GM12874 (cell line): ENCODE results near the gene MRPS16.

Source experiments
- TF ChIP-seq, protein P1 (sequence below): IDR thresholded peaks from 2 replicates; pipeline ENCODE4 v1.5.1; 2011; ENCODE audit warnings: low read depth, mild to moderate bottlenecking, control low read depth, low read length, moderate library complexity; ENCODE audit not compliant: insufficient read depth

MRPS16 gene

DNA sequence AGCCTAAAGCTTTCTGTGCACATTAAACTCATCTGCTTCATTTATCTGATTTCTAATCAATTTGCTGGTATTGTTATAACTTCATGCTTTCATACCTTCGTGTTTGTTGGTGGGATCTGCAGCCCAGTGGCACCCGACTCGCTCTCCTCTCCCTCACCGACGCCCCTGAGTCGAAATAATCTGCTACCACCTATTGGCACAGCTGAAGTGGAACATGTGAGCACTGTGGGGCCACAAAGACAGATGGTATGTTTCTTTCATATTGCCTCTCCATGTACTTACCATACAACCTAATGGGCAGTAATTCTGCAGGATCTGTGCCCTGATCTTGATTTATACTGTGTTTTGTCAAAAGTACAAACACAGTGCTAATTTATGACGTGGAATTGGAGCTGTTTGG is 17.7 kb downstream of the MRPS16 start:
- TF ChIP-seq, protein P1, sequence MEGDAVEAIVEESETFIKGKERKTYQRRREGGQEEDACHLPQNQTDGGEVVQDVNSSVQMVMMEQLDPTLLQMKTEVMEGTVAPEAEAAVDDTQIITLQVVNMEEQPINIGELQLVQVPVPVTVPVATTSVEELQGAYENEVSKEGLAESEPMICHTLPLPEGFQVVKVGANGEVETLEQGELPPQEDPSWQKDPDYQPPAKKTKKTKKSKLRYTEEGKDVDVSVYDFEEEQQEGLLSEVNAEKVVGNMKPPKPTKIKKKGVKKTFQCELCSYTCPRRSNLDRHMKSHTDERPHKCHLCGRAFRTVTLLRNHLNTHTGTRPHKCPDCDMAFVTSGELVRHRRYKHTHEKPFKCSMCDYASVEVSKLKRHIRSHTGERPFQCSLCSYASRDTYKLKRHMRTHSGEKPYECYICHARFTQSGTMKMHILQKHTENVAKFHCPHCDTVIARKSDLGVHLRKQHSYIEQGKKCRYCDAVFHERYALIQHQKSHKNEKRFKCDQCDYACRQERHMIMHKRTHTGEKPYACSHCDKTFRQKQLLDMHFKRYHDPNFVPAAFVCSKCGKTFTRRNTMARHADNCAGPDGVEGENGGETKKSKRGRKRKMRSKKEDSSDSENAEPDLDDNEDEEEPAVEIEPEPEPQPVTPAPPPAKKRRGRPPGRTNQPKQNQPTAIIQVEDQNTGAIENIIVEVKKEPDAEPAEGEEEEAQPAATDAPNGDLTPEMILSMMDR, result no peak

DNA sequence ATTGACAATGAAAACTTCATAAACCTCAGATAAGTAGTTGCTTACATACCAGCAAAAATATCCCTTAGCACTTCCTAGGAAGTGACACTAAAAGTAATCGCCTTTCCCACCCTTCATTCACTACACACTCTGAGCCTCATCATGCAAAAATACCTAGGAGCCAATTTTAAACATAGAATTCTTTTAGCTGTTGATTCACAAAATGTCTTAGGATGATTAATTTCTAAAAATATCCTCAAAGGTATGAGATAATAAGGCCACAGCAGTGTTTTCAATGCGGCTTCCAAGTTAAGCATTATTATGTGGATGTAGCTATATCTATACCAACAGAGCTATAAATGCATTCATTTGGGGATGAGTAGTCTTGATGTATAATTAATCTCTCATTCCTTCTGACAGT is 18.6 kb downstream of the MRPS16 start:
- TF ChIP-seq, protein P1, result no peak

GRCh38 chr10:73232887-73233286 is 19.6 kb downstream of the MRPS16 start:
- TF ChIP-seq, protein P1, result no peak

DNA sequence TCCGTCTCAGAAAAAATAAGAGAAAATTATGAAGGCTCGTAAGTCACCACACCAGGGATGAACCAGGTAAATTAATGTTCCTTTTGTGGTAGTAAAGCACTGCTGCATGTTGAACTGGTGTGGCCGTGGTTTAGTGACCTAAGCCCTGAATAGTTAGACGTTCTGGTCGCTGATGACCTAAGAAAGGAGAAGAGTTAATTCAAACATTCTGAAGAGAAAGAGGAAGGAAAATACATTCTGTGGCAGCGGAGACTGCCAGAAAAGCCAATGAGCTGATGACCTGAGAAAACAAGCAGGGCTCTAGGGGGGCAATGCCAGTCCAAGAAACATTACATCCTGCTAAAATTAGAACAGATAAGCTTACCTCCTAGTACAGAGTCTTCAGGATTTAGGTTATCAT is 22.9 kb downstream of the MRPS16 start:
- TF ChIP-seq, protein P1, result no peak

GRCh38 chr10:73228247-73228646 is 24.2 kb downstream of the MRPS16 start:
- TF ChIP-seq, protein P1, result no peak

GRCh38 chr10:73226663-73227062 is 25.8 kb downstream of the MRPS16 start:
- TF ChIP-seq, protein P1, result no peak

DNA sequence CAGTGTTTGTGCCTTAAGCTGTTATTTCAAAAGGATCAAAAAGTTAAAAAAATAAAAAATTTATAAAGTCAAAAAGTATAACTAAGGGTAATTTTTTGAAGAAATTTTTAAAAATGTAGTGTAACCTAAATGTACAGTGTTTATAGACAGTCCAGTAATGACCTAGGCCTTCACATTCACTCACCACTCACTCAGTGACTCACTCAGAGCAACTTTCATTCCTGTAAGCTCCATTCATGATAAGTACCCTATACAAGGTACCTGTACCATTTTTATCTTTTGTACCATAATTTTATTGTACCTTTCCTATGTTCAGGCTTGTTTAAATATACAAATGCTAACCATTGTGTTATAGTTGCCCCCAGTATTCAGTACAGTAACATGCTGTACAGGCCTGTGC is 26.9 kb downstream of the MRPS16 start:
- TF ChIP-seq, protein P1, result no peak

DNA sequence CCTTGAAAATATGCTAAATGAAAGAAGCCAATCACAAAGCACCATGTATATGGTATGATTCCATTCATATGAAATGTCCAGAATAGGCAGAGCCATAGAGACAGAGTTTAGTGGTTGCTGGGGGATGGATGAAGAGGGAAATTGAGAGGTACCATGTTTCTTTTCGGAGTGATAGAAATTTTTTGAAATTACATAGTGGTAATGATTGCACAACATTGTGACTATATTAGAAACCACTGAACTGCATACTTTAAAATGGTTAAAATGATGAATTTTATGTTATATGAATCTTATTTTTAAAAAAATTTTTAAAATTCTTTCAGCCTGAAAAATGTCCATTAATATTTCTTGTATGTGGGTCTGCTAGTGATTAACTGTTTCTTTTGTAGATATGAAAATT is 31.5 kb downstream of the MRPS16 start:
- TF ChIP-seq, protein P1, result no peak
